Activated T-helper 17 cell treated with anti-CD3 and anti-CD28 coated beads, Interleukin-2, amount 50 U/mL, for 72 hours (primary cell): ENCODE results near the gene CAMK2D. TPM values are rescaled to one million over a fixed set of nuclear protein-coding genes. Genes with fewer than 3 reads are reported as not detected.
A peak's percentile ranks its signal among the peaks of the same experiment; 100 is the strongest.

ENCODE experiments used
- ATAC-seq: fragments of 150-1000 bp; cut with Tn5 transposase; replicated peaks from 2 replicates; pipeline ENCODE4 v1.10.0; 2021; ENCODE audit warnings: mild to moderate bottlenecking, moderate library complexity
- H3K27ac Mint-ChIP-seq: one replicate; pipeline ENCODE4 v1.8.0; 2022; ENCODE audit warnings: mixed read lengths
- H3K27me3 Mint-ChIP-seq: one replicate; pipeline ENCODE4 v1.8.0; 2022; ENCODE audit warnings: mixed read lengths
- H3K36me3 Mint-ChIP-seq: one replicate; pipeline ENCODE4 v1.8.0; 2022; ENCODE audit warnings: low read depth, mild to moderate bottlenecking, mixed read lengths
- H3K4me1 Mint-ChIP-seq: one replicate; pipeline ENCODE4 v1.8.0; 2022; ENCODE audit warnings: mixed read lengths
- H3K4me3 Mint-ChIP-seq: one replicate; pipeline ENCODE4 v1.8.0; 2022; ENCODE audit warnings: mild to moderate bottlenecking, mixed read lengths
- H3K9me3 Mint-ChIP-seq: one replicate; pipeline ENCODE4 v1.8.0; 2022; ENCODE audit warnings: mixed read lengths
- total RNA-seq, 2 donors: library from RNA; stranded (reverse); gene quantifications; one replicate each; pipeline ENCODE4 v1.2.3, GENCODE V29; 2022

CAMK2D gene
- total RNA-seq, 2 donors from 2014 or later, result 41.5 to 42.4 TPM

DNA sequence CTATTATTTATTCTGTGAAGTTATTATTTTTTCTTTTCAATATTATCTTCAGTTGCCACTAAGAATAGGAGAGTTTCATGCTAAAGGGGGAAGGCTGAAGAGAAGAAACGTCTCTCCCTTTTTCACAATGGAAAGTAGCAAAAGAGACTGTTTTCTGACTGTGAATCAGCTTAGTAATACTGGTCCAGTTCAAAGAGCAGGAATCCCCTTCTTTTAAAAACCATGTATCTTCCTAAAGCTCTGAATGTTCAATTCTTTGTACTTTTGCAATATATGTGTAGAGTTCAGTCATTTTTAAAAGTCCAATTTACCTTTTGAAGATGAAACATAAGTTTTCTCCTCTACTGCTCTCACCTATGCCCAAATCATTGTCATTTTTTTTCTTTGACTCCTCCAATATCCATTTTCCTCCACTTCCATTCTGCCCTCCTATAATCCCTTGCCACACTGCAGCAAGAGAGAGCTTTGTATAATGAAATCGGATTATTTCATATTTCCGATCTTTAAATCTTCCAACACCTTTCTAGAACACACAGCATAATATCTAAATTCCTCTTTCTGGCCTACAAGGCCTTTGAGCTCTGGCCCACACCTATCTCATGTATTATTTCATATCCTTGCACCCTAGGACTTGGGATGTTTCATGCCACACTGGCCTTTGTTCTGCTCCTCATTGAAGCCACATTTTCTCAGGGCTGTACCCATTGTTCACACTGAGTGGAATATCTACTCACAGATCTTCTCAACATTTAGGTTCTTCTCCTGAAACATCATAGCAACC lies 195.3 kb downstream of the CAMK2D start:
- no peaks in the 10 kb centered on the region for H3K27me3 Mint-ChIP-seq
- H3K27ac Mint-ChIP-seq, result no peak overlapping the region
- no peaks in the 10 kb centered on the region for H3K9me3 Mint-ChIP-seq
- peak overlapping the region; percentile 5 for H3K4me3 Mint-ChIP-seq
- ATAC-seq, result peak; percentile 56
- H3K4me1 Mint-ChIP-seq, result peaks cover 38% of the 10 kb centered on the region
- peaks cover 14% of the 10 kb centered on the region for H3K36me3 Mint-ChIP-seq

DNA sequence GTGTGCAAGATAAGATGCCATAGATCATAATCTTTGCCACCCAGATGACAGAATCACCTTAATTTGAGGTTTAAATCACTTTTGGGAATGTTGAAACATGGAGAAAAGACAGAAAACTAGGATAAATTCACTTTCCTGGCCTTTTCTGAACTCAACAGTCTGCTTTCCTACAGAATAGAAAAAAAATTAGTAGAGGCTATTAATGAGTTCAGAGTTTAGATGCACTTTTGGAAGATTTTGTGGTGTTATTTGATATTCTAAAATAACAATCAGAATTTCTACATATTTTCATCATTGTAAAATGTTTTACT lies 195.9 kb downstream of the CAMK2D start:
- no peak for ATAC-seq
- H3K36me3 Mint-ChIP-seq, result peaks cover 20% of the 10 kb centered on the region
- peak overlapping the region; percentile 35 for H3K4me3 Mint-ChIP-seq
- H3K4me1 Mint-ChIP-seq, result peaks cover 41% of the 10 kb centered on the region
- no peaks in the 10 kb centered on the region for H3K27me3 Mint-ChIP-seq
- no peaks in the 10 kb centered on the region for H3K9me3 Mint-ChIP-seq
- H3K27ac Mint-ChIP-seq, result no peak overlapping the region

- ATAC-seq, result no peak
- peaks cover 32% of the 10 kb centered on the region for H3K36me3 Mint-ChIP-seq
- peak overlapping the region; percentile 29 for H3K27ac Mint-ChIP-seq
- H3K27me3 Mint-ChIP-seq, result no peaks in the 10 kb centered on the region
- H3K9me3 Mint-ChIP-seq, result no peaks in the 10 kb centered on the region
- H3K4me3 Mint-ChIP-seq, result peak overlapping the region; percentile 35
- peaks cover 43% of the 10 kb centered on the region for H3K4me1 Mint-ChIP-seq
These were observed 197.0 kb downstream of the CAMK2D start for GRCh38 chr4:113564493-113564892.

DNA sequence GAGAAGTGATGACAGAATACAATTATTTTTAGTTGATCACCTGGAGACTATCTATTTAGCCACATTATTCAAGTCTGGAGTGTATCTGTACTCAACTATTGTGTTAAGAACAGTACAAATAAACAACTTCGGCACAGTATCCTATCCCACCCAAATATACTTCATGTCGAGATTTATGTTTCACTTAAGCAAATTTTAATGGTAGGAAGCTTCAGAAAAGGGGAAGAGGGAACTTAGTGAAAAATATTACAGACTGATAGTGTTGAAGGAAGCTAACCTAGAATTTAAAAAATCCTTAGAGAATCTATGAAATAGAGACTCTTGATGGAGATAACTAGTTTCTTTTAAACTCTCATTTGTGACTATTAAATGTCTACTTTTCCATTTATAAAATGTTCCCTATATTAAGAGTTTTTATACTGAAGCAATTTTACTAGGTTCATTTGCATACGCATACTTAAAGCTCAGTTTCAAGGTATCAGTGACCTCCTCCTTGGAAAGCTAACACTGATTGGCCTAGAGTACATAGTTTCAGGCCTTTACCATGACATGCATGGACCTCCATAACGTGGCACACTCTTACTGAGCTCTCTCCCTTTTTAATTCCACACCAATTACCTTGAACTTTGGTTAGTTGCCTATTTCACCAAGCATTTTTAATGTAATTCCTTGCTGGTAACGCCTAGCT lies 197.7 kb downstream of the CAMK2D start:
- no peaks in the 10 kb centered on the region for H3K27me3 Mint-ChIP-seq
- H3K4me3 Mint-ChIP-seq, result no peak overlapping the region
- no peak for ATAC-seq
- peaks cover 32% of the 10 kb centered on the region for H3K36me3 Mint-ChIP-seq
- H3K9me3 Mint-ChIP-seq, result no peaks in the 10 kb centered on the region
- H3K27ac Mint-ChIP-seq, result peak overlapping the region; percentile 29
- peaks cover 43% of the 10 kb centered on the region for H3K4me1 Mint-ChIP-seq

DNA sequence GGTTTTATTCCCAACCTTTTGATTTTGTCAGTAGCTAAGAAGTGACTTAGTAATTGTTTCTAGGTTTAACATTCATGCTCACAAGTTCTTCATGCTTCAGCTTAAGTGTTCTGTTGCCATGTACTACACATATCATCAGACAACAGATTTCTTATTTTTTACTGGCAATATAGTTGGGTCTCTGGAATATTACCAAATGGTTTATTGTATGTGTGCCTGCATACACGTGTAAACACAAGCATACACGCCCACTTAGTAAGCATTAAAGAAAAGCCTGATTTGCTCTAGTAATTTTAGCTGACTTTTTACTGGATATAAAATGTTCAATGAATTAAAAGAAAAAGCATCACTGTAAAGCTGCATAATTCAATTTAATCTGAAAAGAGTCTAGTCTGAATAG lies 199.8 kb downstream of the CAMK2D start:
- Mint-ChIP-seq H3K9me3 (no peaks in the 10 kb centered on the region), H3K27ac (no peak overlapping the region), H3K4me3 (no peak overlapping the region), H3K4me1 (peaks cover 37% of the 10 kb centered on the region), H3K36me3 (peaks cover 32% of the 10 kb centered on the region), H3K27me3 (no peaks in the 10 kb centered on the region)
- ATAC-seq, result no peak

- Mint-ChIP-seq H3K9me3 (no peaks in the 10 kb centered on the region), H3K4me3 (no peak overlapping the region), H3K27ac (peak overlapping the region; percentile 18), H3K36me3 (peaks cover 32% of the 10 kb centered on the region), H3K4me1 (peaks cover 31% of the 10 kb centered on the region), H3K27me3 (no peaks in the 10 kb centered on the region)
- ATAC-seq, result no peak
These were observed 200.4 kb downstream of the CAMK2D start for GRCh38 chr4:113561092-113561491.

DNA sequence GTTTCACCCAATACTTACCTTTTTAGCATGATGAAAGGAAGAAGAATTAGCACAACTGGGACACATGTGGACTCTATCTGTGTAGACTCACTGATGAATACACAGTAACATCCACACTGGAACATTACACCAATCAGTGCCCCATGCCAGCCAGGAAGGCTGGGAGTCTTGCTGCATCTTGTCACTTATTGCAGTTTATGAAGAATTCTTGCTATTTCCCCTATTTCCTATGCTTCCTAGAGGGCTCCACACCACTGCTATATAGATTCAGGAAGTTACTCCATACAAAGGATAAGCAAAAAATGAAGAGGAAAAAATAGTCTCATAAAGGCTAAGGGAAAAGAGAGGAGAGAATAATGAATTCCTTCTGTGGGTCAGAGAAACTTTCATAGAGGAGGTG lies 201.0 kb downstream of the CAMK2D start:
- ATAC-seq, result no peak
- peak overlapping the region; percentile 18 for H3K27ac Mint-ChIP-seq
- H3K4me1 Mint-ChIP-seq, result peaks cover 29% of the 10 kb centered on the region
- H3K27me3 Mint-ChIP-seq, result no peaks in the 10 kb centered on the region
- peaks cover 32% of the 10 kb centered on the region for H3K36me3 Mint-ChIP-seq
- no peak overlapping the region for H3K4me3 Mint-ChIP-seq
- H3K9me3 Mint-ChIP-seq, result no peaks in the 10 kb centered on the region

DNA sequence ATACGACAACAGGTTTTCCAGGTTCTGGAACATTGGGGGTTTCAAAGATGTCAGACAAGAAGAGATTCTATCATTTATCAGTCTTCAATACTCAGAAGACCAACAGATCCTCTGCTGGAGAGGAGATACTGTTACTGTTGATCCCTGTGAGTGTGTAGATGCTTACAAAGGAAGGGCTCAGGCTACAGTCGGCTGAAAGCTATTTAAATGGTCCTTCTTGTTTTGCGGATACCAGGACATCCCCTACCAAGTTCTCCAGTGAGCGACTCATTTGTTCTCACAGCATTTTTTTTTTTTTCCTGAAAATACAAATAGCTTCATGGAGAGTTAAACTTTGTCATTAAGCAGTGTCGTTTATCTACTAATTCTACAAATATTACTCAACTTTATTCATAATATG lies 201.6 kb downstream of the CAMK2D start:
- Mint-ChIP-seq H3K4me3 (no peak overlapping the region), H3K9me3 (no peaks in the 10 kb centered on the region), H3K27me3 (no peaks in the 10 kb centered on the region), H3K36me3 (peaks cover 32% of the 10 kb centered on the region), H3K4me1 (peaks cover 25% of the 10 kb centered on the region), H3K27ac (no peak overlapping the region)
- ATAC-seq, result no peak

- H3K27me3 Mint-ChIP-seq, result no peaks in the 10 kb centered on the region
- no peaks in the 10 kb centered on the region for H3K9me3 Mint-ChIP-seq
- H3K4me1 Mint-ChIP-seq, result peaks cover 11% of the 10 kb centered on the region
- H3K4me3 Mint-ChIP-seq, result no peak overlapping the region
- ATAC-seq, result no peak
- no peak overlapping the region for H3K27ac Mint-ChIP-seq
- peaks cover 37% of the 10 kb centered on the region for H3K36me3 Mint-ChIP-seq
These were observed 205.0 kb downstream of the CAMK2D start for GRCh38 chr4:113556382-113557134.

DNA sequence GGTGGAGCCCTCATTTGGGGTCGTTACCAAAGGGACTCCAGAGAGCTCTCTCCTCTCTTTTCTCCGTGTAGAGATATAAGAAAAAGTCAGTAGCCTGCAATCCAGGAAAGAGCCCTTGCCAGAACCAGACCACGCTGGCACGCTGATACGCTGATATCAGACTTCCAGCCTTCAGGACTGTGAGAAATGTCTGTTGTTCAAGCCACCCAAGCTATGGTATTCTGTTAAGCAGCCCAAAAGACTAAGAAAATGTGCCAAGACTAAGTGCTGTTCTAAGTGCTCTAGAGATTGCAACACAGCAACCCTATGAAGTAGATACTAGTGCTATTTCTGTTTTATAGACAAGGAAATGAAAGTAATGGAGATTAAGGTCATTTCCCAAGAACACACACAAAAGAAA lies 205.7 kb downstream of the CAMK2D start:
- no peak for ATAC-seq
- H3K4me1 Mint-ChIP-seq, result peaks cover 10% of the 10 kb centered on the region
- no peaks in the 10 kb centered on the region for H3K27me3 Mint-ChIP-seq
- H3K9me3 Mint-ChIP-seq, result no peaks in the 10 kb centered on the region
- H3K36me3 Mint-ChIP-seq, result peaks cover 40% of the 10 kb centered on the region
- no peak overlapping the region for H3K27ac Mint-ChIP-seq
- H3K4me3 Mint-ChIP-seq, result no peak overlapping the region

DNA sequence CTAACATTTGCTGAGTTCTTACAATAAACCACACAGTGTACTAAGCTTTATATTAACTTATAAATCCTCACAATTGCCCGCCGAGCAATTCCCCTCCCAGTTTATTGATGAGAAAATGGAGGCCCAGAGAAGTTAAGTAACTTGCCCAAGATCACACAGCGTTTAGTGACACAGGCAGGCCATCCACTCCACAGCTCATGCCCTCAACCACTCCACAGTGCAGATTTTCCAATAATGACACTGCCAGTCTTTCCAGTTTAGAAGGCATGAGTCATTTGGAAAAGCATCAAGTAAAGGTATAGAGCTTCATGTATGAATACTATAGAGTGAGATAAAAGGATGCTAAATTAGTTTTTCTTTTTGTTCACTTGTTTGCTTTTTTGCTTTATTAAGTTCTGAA lies 208.5 kb downstream of the CAMK2D start:
- peaks cover 37% of the 10 kb centered on the region for H3K36me3 Mint-ChIP-seq
- no peak overlapping the region for H3K27ac Mint-ChIP-seq
- ATAC-seq, result no peak

GRCh38 chr4:113550510-113550909 lies 211.0 kb downstream of the CAMK2D start:
- no peak overlapping the region for H3K27ac Mint-ChIP-seq
- H3K4me1 Mint-ChIP-seq, result peaks cover 14% of the 10 kb centered on the region
- peaks cover 52% of the 10 kb centered on the region for H3K36me3 Mint-ChIP-seq
- no peaks in the 10 kb centered on the region for H3K27me3 Mint-ChIP-seq
- H3K9me3 Mint-ChIP-seq, result no peaks in the 10 kb centered on the region
- H3K4me3 Mint-ChIP-seq, result no peak overlapping the region
- no peak for ATAC-seq

More for the DNA sequence above, 208.5 kb downstream of the CAMK2D start:
- H3K9me3 Mint-ChIP-seq, result no peaks in the 10 kb centered on the region
- no peak overlapping the region for H3K4me3 Mint-ChIP-seq
- H3K27me3 Mint-ChIP-seq, result no peaks in the 10 kb centered on the region
- peaks cover 11% of the 10 kb centered on the region for H3K4me1 Mint-ChIP-seq

- Mint-ChIP-seq H3K27ac (no peak overlapping the region), H3K4me3 (peak overlapping the region; percentile 17), H3K27me3 (no peaks in the 10 kb centered on the region), H3K9me3 (no peaks in the 10 kb centered on the region), H3K4me1 (peaks cover 14% of the 10 kb centered on the region), H3K36me3 (peaks cover 69% of the 10 kb centered on the region)
- no peak for ATAC-seq
These were observed 213.2 kb downstream of the CAMK2D start for GRCh38 chr4:113548303-113548702.

DNA sequence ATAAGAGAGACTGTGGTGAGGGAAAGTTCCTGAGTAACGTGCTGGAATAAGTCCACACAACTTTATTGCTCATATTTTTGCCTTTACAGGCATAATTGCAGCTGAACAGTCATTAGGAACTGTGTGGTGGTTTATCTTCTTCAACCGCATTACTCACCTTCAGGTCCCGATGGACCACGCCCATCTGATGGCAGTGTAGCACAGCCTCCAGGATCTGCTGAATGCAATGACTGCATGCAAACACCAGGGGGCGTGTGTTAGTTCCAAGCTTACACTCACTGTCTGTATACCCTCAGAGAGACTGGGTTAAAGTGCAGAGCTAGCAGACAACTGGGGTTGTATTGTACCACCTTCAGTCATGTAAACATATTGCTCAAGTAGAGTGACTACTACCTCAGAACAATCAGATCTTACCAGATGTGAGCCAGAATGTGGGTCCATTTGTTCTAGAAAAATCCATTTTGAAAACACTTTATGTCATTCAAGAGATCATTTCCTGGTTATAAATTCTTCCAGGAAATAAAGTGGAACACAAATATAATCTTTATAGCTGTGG lies 214.0 kb downstream of the CAMK2D start:
- H3K36me3 Mint-ChIP-seq, result peaks cover 73% of the 10 kb centered on the region
- H3K4me3 Mint-ChIP-seq, result peak overlapping the region; percentile 17
- peak overlapping the region; percentile 72 for H3K27ac Mint-ChIP-seq
- peaks cover 14% of the 10 kb centered on the region for H3K4me1 Mint-ChIP-seq
- peak; percentile 99 for ATAC-seq
- no peaks in the 10 kb centered on the region for H3K27me3 Mint-ChIP-seq
- H3K9me3 Mint-ChIP-seq, result no peaks in the 10 kb centered on the region
